Stimulated activated CD4-positive, alpha-beta T cell treated with anti-CD3 and anti-CD28 coated beads, Interleukin-4, amount 100 ng/mL, for 1 hour (primary cell): ENCODE data around the gene ARRDC1.
A peak's percentile ranks its signal among the peaks of the same experiment; 100 is the strongest.
"Not testable (repeated sequence)": the region's sequence is repeated elsewhere in the genome, so short reads cannot be mapped to it uniquely, and the experiment has no call there.

Experiments
- DNase-seq: peaks from one replicate; pipeline ENCODE4 v3.0.0-alpha.2; 2020

Gene ARRDC1

DNA sequence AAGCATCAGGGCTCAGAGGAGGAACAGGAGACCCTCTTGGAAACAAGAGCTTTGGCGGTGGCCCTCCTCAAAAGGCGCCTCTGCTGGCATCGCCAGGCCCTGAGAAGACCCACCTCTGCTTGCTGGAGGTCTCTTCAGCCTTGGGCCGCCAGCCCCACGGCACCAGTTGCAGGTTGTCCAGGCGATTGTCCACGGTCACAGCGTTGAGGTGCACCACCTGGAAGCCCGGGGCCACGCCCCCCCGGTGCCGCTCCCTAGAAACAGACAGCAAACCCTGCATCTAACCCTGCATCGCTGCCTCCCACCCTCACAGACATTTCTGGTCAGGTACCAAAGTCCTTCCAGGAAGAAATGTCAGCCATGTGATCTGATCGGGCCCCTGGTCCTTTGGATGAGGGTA is 18.6 kb upstream of the ARRDC1 start:
- no peak for DNase-seq

DNA sequence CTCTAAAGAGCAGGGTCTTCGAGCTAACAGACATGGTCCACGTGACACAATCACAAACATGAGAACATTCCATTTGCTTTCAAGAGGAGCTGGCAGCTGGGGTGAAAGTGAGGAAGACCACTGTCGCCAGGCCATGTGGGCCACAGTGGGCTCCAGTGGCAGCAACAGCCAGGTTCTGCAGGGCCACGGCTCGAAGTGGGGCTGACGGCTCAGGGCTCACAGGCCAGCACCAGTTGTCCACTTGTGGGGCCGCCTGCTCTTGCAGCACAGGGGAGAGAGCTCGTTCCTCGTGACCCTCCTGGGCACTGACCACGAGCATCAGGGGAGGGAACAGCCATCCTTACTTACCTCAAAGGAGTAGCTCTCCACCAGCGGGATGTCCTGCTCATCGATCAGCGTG is 17.2 kb upstream of the ARRDC1 start:
- no peak for DNase-seq

DNA sequence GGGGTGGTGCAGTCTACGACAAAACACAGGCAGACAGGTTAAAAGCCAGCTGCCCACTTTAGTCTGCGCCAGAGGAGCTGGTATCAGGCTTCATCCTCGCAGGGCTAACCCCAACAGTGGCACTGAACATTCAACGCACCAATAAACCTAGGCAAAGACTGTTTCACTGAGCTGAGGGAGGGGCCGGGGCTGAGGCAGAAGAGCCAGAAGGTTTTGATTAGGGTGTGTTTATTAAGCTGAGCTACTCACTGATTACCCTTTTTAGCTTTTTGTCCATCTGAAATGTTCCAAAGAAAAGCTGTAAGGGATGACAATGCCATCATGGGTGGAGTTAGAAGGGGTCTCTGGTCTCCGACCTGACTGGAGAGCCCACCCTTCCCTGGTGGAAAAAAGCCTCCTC is 16.6 kb upstream of the ARRDC1 start:
- no peak for DNase-seq

DNA sequence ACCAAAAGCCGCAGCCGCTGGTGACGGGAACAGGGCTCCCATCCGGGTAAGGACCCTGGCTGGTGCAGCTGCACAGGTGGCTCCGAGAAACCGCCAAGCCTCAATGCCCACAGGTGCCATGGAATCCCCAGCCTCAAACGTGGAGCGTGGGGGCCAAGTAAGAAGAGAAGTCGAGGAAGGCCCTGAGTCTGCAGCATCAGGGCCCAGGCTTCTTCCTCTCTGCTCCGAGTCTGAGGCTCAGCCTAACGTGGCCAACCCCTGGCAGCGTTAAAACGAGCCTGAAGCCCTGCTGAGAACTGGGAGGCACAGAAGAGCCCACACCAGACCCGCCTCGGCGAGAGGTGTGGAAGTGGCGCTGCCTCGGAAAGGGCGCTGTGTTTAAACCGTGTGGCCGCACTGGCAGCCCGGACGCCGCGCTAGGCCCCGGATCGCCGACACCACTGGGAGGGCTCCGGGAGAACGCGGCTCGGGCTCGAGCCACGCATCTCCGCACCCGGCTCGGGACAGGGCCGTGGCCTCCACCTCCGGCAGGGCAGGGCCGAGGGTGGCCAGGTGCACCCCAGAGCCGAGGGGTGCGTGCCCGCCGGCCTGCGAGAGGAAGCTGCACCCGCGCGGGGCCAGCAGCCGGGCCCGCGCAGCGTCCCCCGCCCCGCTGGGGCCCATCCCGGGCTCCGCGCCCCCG is 15.9 kb upstream of the ARRDC1 start:
- DNase-seq, result no peak

DNA sequence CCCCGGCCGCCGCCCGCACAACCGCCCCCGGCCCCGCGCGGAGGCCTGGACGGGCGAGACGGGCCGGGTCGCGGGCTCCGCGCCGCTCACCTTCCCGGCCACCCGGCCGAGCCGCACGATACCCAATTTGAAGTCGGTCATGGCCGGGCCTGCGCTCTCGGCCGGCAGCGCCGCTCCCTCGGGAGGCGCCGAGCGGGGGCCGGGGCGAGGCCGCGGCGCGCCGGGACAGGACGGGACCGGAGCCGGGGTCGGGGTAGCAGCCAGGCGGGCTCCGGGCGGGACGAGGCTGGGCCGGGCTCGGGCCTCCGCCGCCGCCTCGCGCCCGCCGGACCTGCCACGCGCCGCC is 15.4 kb upstream of the ARRDC1 start:
- no peak for DNase-seq

DNA sequence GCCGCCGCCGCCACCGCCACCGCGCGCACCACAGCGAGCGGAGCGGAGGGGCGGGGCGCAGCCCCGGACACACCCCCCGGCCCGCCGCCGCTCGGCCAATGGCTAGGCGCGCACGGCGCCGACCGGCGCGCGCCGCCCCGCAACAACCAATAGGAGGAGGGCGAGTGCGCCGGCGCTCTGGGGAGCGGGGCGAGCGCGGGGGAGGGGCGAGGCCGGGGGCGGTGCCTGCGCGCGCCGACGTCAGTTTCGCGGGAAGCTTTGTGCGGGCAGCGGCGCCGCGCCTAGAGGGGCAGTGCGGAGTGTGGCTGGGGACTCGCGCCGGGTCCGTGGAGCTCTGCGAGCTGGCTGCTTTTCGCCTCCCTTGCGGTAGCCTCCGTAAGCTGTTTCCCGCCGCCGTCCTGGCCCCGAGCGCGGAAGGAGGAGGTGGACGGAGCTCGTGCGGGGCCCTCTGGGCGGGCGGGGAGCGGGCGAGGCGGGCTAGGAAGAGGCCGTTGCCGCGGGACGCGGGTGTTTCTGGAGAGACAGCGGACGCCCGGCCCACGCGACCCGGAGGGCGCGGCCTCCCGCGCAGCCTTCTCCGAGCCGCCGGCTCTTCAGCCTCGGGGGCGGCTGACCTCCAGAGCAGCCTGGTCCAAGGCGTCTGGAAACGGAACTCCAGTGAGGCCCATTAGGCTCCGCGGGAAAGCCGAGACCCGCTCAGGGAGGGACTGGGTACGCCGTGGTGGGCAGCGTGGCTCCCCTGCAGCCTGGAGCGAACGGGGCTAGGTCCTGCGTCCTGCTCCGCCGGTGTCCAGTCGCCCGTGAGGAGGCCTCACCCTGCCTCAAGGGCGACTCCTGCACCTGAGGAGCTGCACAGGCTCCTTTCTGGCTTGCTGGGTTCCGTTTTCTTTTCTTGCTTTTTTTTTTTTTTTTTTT is 14.8 kb upstream of the ARRDC1 start, which contains the start of gene ZMYND19:
ZMYND19 (minus strand) TSS at position 44 of the 915 bp plus-strand sequence. CDS start 249 bp downstream, outside the sequence.
- DNase-seq, result peak; percentile 90

DNA sequence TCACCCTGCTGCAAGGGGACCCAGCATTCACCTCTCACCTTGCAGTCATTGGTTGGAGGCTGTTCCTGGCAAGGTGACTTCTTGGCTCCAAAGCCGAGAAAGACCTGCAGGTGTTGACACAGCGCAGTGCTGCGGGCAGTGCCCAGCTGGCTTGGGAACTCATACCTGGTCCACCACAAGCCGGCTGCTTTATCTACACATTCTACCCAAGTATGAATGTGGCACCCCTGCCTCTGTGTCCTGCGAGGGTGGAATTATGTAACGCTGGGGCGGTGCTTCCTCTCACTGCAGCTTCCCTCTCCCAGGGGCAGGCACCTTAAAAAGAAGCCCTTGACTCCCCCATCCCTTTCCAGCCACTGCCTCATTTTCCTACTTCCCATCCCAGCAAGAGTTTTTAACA is 12.7 kb upstream of the ARRDC1 start:
- DNase-seq, result no peak

DNA sequence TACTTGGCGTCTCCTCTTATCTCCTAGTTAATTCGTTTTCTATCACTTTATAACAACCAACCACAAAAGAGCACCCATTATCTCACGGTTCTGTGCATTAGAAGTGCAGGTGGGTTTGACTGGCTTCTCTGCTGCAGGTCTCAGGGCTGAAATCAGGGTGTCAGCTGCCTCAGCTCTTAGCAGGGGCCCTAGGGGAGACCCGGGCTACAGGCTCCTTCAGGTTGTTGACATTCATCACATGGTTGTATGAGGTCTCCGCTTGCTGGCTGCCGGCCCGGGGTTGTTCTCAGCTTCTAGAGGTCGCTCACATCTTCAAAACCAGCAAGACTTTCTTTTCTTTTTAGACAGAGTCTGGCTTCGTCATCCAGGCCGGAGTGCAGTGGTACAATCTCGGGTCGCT is 12.3 kb upstream of the ARRDC1 start:
- no peak for DNase-seq

DNA sequence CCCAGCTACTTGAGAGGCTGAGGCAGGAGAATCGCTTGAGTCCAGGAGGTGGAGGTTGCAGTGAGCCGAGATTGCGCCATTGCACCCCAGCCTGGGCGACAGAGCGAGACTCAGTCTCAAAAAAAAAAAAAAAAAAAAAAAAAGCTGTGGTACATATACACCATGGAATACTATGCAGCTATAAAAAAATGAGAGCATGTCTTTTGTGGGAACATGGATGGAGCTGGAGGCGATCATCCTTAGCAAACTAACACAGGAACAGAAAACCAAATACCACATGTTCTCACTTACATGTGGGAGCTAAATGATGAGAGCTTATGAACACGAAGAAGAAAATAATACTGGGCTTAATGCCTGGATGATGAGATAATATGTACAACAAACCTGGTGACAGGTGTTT is 8.9 kb upstream of the ARRDC1 start:
- not testable (repeated sequence) for DNase-seq

DNA sequence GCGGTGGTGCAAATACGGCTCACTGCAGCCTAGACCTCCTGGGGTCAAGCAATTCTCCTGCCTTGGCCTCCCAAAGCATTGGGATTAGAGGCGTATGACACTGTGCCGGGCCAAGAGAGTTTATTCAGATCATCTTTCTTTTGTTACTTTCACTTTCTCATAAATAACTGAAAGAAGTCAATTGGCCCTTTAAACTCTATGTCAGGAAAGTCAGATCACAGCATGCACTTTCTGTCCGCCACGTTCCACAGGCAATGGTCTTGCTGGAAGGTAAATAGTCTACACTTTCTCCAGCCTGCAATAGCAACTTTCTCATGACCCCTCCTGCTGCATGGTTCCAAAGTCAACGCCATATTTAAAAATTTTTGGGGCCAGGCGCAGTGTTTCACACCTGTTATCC is 6.5 kb upstream of the ARRDC1 start:
- DNase-seq, result no peak

DNA sequence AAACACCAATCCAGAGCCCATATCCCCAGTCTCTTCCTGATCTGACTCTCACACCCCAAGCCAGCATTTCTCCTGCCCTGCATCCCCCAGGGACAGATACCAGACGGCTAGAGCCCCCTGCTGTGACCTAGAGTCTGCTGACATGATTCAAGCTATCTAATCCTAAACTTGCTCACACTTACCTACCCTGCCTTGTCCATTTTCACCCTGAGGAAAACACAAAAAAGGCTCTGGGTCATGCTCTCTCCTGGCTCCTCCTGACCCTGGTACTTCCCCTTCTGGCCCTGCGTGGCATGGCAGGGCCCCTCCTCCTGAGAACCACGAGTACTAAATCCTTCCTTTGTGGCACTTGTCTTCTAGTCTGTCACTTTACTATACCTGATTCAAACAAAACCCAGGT is 2.8 kb upstream of the ARRDC1 start:
- DNase-seq, result no peak

DNA sequence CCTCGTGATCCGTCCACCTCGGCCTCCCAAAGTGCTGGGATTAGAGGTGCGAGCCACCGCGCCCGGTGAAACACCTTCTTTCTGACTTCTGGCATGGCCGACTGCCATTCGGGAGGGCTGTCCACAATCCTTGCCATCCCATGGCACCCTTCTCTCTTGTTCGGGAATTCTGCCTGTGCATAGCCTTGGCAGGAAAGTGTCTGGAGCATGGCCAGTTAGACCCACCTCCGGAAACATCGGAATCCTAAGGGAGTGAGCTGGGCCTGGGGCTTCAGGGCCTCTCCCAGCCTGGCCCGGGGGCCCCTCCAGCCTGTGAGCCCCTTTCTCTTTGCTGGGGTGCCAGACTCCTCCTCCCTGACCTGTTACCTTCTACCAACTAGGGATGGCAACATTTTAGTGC is 1.6 kb upstream of the ARRDC1 start:
- no peak for DNase-seq

DNA sequence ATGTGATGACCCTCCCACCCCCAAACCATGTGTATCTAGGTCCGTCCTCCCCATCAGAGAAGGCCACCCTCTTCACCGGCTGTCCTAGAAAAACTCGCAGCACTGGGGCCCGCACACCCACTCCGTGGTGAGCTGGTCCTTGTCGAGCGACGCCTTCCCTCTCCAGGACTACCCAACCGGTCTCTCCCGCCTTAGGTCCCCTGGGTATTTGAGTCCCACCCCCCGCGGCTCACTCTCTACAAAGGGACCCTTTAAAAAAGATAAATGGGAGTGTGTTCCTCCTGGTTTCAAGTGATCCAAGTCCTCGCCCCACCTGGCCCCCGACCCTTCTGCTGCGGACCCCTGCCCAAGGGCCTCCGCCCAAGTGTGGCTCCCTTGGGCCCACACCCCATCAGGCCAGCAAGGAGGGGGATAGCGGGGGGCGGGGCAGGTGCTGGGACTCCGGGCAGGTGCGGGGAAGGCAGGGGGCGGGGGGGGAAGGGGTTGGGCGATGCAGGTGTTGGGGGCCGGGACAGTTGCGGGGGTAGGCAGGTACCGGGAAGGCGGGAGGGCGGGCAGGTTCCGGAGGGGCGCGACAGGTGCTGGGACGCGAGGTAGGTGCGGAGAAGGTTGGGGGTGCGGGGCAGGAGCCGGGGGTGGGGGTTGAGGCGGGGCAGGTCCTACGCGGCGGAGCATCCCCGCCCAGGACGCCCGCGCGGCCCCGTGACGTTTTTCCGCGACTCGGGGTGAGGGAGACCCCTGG is 970 bp upstream of the ARRDC1 start:
- no peak for DNase-seq

DNA sequence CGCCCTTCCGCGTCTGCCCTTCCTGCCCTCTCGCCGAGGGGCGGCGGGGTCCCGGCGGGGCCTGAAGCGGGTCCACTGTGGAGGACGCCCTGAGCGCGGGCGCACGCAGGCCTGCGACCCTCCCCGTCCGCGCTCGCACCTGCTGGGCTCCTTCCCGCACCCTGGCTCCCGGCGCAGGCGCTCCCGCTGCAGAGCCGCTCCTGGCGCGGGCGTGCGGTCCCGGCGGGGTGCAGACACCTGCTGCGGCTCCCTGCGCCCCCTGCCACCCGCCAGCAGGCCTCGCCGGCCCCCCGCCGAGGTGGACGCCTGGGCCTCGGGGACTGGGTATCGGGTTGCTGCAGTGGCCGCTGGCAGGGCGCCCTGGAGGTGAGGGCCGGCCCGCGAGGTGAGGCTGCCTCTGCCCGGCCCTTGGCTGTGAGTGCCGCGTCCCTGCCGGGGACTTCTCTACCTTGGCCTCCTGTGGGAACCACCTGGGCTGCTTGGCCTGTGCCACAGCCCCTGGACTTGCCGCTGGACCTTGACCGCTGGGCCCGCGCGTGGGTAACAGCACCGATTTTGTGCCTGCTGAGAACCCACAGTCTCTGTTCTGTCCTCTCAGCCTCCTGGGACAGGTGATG is 627 bp downstream of the ARRDC1 start:
- peak; percentile 35 for DNase-seq

DNA sequence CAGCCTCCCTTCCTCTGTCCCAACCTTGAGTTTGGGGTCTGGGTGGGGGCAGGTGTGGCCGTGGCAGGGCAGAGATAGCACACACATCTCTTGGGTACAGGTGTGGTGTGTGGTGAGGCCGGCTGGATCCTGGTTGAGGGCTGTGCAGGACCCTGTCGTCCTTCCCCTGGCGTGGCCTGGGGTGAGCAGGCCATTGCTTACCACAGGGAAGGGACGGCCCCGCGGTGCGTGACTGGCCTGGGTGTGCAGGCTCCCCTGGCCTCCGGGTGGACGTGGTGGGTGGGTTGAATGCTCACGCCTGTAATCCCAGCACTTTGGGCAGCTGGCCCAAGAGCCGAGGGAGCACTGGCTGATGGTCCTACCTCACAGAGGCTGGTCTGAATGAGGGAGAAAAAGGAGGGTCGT is 1.2 kb downstream of the ARRDC1 start:
- DNase-seq, result no peak

DNA sequence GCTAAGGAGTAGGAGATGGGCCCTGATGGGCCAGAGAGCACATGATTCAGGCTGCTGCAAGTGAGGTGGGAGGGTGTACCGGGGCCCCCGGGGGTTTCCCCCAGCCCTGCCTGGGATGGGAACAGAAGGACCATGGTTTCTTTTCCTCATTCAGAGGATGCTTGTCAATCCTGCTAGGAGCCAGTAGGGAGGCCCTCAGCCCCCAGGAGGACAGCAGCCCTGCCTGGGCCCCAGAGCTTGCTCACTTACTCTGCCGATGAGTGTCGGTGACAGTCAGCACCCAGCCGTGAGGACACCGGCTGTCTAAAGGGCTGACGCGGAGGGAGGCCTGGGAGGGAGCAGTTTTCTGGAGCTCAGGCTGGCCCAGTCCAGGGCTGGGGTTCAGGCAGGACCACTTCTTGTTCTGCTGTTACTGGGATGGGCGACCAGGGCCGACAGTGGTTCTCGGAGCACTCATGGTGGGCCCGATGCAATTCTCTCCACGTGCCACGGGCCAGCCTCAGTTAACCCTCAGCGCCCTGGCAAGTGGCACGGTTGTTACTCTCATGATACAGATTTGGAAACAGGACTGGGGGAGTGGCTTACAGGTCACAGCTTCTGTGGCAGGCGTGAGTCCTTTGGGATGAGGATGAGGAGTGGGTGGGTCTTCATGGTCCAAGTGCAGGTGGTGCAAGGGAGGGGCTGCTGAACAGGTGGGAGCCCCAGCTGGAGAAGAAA is 1.8 kb downstream of the ARRDC1 start:
- no peak for DNase-seq

DNA sequence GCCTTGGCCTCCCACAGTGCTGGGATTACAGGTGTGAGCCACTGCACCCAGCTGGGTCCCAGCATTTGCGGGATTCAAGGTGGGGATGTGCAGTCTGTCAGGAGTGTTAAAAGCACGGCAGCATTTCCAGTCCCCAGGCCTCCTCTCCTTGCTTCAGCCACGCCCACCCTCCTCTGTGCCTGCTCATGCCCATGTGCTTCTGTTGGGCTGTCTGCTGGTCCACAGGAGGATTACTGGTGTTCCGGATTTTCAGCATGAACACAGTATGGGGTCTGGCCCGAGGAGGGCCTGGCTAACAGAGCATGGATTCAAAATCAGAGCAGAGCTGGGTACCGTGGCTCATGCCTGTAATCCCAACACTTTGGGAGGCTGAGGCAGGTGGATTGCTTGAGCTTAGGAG is 5.5 kb downstream of the ARRDC1 start:
- no peak for DNase-seq

DNA sequence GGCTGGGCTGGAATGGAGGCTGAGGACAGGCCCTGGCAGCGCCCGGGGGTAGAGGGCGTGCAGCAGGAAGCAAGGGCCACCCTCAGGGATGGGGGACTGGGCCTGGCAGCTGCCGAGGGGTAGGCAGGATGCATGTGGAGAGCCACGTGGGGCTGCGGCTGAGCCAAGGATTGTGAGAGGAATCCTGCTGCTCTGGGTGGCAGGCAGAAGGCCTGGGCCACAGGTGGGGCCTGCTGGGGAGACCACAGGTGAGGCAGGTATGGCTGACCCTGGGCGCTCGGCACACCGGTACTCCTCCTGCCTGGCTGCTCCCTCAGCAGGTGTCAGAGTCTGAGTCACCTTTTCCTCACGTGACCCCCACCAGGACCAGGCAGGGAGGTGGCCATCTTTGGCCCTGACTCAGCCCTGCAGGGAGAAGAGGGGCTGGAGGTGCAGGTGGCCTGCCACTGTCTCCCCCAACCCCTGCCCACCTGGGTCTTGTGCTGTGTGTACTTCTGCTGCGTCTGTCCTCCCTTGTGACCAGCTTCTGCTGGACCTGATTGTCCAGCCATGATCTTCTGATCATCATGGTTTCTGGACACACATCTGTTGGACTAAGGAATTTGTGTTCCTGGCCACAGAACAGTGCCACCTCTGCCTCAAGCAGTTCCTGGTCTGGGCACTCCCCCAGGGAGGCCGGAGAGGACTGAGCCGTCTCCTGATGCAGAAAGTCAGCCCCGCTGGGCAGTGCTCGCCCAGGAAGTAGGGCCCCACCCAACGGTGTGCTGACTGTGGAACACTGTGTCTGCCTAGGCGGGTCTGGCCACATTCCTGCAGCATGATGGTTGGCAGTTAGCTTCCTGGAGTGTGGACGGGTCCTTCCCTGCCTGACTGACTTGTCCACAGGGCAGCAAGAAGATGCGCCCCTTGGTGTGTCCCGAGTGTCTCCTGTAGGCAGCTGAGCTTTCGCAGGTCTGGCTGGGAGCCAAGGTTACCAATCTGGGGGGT is 6.4 kb downstream of the ARRDC1 start:
- peak; percentile 34 for DNase-seq

DNA sequence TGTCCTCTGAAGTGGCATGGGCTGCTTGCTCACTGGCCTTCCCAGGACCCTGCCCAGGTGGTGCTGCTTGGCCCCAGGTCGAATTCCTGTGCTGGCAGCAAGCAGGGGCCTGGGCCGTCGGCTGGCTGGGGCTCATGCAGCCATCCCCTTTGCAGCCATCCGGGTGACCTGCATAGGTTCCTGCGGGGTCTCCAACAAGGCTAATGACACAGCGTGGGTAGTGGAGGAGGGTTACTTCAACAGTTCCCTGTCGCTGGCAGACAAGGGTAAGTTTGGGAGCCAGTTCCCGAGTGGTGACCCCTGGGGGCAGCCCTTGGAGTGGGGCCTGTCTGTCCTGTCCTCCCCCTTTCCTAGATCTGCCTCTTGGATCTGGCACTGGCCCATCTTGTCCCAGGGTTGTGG is 7.3 kb downstream of the ARRDC1 start:
- DNase-seq, result no peak

DNA sequence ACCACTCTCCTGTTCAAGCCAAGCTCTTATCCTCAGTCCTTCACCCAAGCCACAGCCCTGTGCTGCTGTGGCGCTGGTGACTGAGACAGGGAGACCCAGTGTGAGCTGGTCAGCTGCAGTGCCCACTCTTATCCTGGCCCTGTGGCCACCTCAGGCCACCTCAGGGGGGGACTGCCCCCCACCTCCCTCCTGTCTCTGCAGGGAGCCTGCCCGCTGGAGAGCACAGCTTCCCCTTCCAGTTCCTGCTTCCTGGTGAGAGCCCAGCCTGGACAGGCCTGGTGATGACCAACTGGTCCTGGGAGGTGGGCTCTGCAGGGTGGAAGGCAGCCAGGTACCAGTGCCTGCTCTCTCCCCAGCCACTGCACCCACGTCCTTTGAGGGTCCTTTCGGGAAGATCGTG is 7.8 kb downstream of the ARRDC1 start:
- no peak for DNase-seq
